Measurements from ENCODE around the gene TMEM109. TPM values are rescaled to one million over a fixed set of nuclear protein-coding genes. Genes with fewer than 3 reads are reported as not detected.
"Not testable (repeated sequence)": the region's sequence is repeated elsewhere in the genome, so short reads cannot be mapped to it uniquely, and the experiment has no call there.

Gene TMEM109
- total RNA-seq, 1 experiment from 2014 or later: 78.1 TPM

DNA sequence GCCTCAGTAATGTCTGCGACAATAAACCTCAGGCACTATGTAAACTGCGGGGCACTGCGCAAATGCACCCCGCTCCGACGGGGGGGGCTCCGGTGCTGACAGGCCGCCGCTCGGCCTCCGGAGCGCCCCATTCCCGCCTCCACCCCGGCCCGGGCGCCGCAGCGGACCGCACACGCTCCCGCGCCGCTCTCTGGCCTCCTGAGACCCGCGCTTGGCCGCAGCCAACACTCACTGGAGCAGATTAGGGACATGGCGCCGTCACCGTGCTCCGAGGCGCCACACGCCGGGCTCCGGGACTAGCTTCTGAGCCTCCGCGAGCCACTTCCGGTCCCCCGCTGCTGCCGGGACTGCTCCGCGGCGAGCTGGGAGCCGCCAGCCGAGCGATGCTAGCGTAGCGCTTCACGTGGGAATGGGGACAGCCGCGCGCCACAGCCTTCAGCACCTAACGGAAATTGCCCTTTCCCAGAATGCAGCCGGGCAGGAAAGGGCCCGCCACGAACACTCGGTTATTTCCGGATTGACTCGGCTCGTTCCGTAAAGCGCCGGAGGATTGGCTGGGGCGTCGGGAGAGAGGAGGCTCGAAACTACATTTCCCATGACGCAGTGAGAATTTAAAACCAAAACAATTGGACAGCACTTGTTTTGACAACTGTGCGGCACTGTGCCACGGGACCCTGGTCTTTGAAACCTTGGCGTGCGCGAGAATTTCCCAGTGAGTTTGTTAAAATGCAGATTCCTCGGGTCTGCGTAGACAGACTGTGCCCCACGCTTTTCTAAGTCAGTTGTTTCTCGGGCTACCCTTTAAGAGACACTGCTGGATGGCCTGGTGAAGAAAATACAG lies 7.6 kb upstream of the TMEM109 start, which contains the start of gene PRPF19:
PRPF19 (minus strand) TSS at position 454 of the 841 bp plus-strand sequence; CDS start at position 251, 203 bp downstream.
- H3K27me3 Mint-ChIP-seq (ENCODE audit: unreplicated experiment): peaks cover 38% of the 10 kb centered on the region
- CTCF ChIA-PET: interaction anchor here (0.6 to 1.5 kb wide), 4 partner anchors 7 to 1038 kb away, joined by 3 to 10 read pairs (median 4); partner anchors contain the start of gene TMEM109
- peak within 1 kb of the TSS; percentile 41 for H3K27ac Mint-ChIP-seq (ENCODE audit: unreplicated experiment)
- H3K4me1 Mint-ChIP-seq (ENCODE audit: low read depth, unreplicated experiment): peaks cover 21% of the 10 kb centered on the region
- no TSS peak for BruUV-seq (replicated peaks)
- DNase-seq: peak; percentile 97
- H3K4me3 Mint-ChIP-seq (ENCODE audit: low read depth, unreplicated experiment): peak within 1 kb of the TSS; percentile 98
- no peaks in the 10 kb centered on the region for H3K9me3 Mint-ChIP-seq (ENCODE audit: low read depth, unreplicated experiment)
- TF ChIP-seq, protein P1, sequence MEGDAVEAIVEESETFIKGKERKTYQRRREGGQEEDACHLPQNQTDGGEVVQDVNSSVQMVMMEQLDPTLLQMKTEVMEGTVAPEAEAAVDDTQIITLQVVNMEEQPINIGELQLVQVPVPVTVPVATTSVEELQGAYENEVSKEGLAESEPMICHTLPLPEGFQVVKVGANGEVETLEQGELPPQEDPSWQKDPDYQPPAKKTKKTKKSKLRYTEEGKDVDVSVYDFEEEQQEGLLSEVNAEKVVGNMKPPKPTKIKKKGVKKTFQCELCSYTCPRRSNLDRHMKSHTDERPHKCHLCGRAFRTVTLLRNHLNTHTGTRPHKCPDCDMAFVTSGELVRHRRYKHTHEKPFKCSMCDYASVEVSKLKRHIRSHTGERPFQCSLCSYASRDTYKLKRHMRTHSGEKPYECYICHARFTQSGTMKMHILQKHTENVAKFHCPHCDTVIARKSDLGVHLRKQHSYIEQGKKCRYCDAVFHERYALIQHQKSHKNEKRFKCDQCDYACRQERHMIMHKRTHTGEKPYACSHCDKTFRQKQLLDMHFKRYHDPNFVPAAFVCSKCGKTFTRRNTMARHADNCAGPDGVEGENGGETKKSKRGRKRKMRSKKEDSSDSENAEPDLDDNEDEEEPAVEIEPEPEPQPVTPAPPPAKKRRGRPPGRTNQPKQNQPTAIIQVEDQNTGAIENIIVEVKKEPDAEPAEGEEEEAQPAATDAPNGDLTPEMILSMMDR (IDR thresholded peaks at IDR 0.05; ENCODE audit: unreplicated experiment): no peak
- intact Hi-C loops (cut with micrococcal nuclease; ENCODE audit: unreplicated experiment): no loop called here
- peaks cover 24% of the 10 kb centered on the region for H3K36me3 Mint-ChIP-seq (ENCODE audit: insufficient read depth, unreplicated experiment)

DNA sequence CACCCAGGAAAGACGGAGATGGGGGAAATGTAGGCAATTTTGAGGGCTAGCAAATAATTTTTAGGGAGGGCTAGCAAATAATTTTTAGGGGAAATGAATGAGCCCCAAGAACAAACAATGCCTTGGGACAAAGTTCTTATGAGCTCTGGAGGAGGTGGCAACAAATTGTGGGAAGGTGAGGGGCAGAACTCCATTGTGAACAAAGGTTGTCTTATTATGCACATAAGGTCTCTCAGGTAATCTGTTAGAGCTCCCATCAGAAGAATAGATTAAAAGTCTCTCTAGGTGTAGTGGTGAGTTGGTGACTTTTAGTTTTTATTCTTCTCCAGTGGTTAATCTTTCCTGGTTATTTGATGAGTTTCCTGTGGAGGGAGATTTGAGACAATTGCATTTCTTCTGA lies 5.2 kb upstream of the TMEM109 start:
- Mint-ChIP-seq H3K4me1 (ENCODE audit: low read depth, unreplicated experiment) (peaks cover 18% of the 10 kb centered on the region), H3K36me3 (ENCODE audit: insufficient read depth, unreplicated experiment) (peaks cover 28% of the 10 kb centered on the region), H3K4me3 (ENCODE audit: low read depth, unreplicated experiment) (no peak overlapping the region), H3K9me3 (ENCODE audit: low read depth, unreplicated experiment) (no peaks in the 10 kb centered on the region), H3K27me3 (ENCODE audit: unreplicated experiment) (peaks cover 51% of the 10 kb centered on the region), H3K27ac (ENCODE audit: unreplicated experiment) (no peak overlapping the region)
- no peak for DNase-seq
- BruUV-seq (replicated peaks): no TSS peak
- CTCF ChIA-PET: no interaction called here
- intact Hi-C loops (cut with micrococcal nuclease; ENCODE audit: unreplicated experiment): no loop called here
- TF ChIP-seq, protein P1 (IDR thresholded peaks at IDR 0.05; ENCODE audit: unreplicated experiment): no peak

- H3K4me3 Mint-ChIP-seq (ENCODE audit: low read depth, unreplicated experiment); BruUV-seq (replicated peaks); H3K27ac Mint-ChIP-seq (ENCODE audit: unreplicated experiment); H3K4me1 Mint-ChIP-seq (ENCODE audit: low read depth, unreplicated experiment); CTCF ChIA-PET; DNase-seq; H3K9me3 Mint-ChIP-seq (ENCODE audit: low read depth, unreplicated experiment); intact Hi-C loops (cut with micrococcal nuclease; ENCODE audit: unreplicated experiment): not testable (repeated sequence)
- H3K36me3 Mint-ChIP-seq (ENCODE audit: insufficient read depth, unreplicated experiment): peaks cover 37% of the 10 kb centered on the region
- peaks cover 51% of the 10 kb centered on the region for H3K27me3 Mint-ChIP-seq (ENCODE audit: unreplicated experiment)
Measured at GRCh38 chr11:60909680-60910280, 4.2 kb upstream of the TMEM109 start.

DNA sequence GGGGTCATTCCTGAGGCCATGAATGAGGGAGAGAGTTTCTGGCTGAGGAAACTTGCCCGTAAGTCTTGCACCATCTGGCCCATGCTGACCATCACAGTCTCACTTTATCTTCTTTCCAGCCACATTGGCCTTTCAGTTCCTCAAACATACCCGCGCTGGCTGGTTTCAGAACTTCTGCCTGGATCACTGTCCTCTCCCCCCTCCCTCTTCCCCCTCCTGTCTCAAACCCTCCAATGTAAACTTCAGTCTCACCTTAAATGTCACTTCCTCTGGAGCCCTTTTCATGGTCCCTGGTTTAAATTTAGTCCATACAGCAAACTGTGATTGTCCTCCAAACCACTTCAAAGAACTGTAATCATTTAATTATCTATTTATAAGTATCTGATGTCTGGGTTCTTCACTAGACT lies 3.7 kb upstream of the TMEM109 start:
- TF ChIP-seq, protein P1 (IDR thresholded peaks at IDR 0.05; ENCODE audit: unreplicated experiment): no peak
- BruUV-seq (replicated peaks): no TSS peak
- Mint-ChIP-seq H3K27ac (ENCODE audit: unreplicated experiment) (no peak overlapping the region), H3K9me3 (ENCODE audit: low read depth, unreplicated experiment) (no peaks in the 10 kb centered on the region), H3K27me3 (ENCODE audit: unreplicated experiment) (peaks cover 51% of the 10 kb centered on the region), H3K4me1 (ENCODE audit: low read depth, unreplicated experiment) (peaks cover 12% of the 10 kb centered on the region), H3K36me3 (ENCODE audit: insufficient read depth, unreplicated experiment) (peaks cover 37% of the 10 kb centered on the region), H3K4me3 (ENCODE audit: low read depth, unreplicated experiment) (no peak overlapping the region)
- intact Hi-C loops (cut with micrococcal nuclease; ENCODE audit: unreplicated experiment): no loop called here
- CTCF ChIA-PET: no interaction called here
- no peak for DNase-seq

Data from Calu3 (cell line).